GM19099 (cell line): ENCODE measurements around the gene CBARP.
A peak's percentile ranks its signal among the peaks of the same experiment; 100 is the strongest.

ENCODE experiments used
- POLR2A ChIP-seq: IDR thresholded peaks from 3 replicates; pipeline ENCODE4 v1.6.1; 2011; ENCODE audit warnings: low read depth; ENCODE audit not compliant: insufficient read length; ENCODE audit errors: extremely low read depth

CBARP gene

GRCh38 chr19:1223018-1223855 lies 14.6 kb downstream of the CBARP start:
- TF ChIP-seq POLR2A: no peak

DNA sequence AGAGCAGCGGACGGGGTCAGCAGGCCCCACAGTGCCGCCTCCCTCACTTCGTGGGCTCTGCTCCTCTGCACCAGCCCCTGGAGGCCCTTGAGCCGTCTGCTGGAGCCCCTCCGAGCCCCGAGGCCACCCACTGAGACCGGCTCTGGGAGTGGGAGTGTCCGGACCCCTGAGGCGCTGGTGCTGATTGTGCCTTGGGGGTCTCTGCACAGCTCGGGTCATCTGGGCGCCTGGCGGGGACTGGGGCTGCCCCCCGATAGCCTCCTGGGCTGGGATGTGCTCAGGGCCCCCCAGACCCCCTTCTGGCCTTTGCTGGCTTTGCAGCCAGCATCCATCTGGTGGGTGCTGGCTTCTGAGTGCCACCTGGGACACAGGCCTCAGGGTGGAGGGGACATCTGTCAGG lies 15.4 kb downstream of the CBARP start:
- no peak for TF ChIP-seq POLR2A

DNA sequence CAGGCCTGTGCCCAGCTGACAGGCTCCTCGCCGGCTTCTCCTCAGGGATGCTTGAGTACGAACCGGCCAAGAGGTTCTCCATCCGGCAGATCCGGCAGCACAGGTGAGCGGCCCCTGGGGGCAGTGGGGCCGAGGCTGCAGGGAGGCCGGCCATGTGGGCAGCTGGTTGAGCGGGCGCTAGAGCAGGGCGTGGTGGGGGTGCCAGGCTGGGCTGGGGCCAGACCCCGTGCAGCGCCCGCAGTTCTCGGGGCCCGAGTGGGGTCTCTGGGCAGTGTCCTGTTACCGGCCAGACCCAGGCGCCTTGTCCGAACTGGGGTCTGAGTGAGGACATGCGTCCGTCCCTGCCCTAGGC lies 15.9 kb downstream of the CBARP start:
- TF ChIP-seq POLR2A: no peak

DNA sequence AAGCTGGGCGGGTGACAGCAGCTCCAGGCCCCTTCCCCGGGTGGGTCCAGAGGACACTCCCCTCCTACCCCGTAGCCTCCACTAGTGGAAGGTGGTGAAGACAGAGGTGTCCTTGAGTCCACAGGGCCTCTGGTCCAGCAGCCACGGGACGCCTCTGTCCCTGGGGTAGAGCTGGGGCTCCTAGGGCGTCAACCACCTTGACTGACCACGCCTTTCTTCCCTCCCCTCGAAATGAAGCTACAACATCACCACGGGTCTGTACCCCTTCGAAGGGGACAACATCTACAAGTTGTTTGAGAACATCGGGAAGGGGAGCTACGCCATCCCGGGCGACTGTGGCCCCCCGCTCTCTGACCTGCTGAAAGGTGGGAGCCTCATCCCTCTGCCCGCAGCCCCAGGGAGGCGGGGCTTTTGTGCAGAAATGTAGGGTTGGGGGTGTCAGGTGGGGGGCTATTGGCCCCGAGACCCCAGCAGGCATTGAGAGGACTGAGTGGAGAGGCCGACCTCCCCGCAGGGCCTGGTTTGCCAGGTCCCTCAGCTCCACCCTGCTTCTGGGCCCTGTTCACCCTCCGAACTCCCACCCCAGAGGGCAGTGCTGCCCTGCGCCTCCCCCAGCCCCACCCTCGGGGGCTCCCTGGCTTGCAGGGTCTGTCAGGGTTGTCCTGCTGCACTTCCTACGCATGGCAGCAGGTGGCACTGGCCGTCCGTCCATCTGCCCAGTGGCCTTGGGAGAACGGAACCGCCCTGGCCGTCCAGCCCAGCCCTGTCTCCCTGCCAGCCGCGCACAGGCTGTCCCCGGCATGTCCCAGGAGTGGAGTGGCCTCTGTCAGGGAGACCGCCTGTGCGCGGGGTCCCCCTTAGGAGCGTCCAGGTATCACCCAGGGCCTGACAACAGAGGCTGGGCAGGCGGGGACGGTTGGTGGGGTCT lies 16.6 kb downstream of the CBARP start:
- no peak for TF ChIP-seq POLR2A

- TF ChIP-seq POLR2A: no peak
Observed at GRCh38 chr19:1220477-1220930, 17.3 kb downstream of the CBARP start.

- no peak for TF ChIP-seq POLR2A
Observed at GRCh38 chr19:1219786-1220476, 17.9 kb downstream of the CBARP start.

GRCh38 chr19:1218751-1219567 lies 18.8 kb downstream of the CBARP start:
- TF ChIP-seq POLR2A: no peak

DNA sequence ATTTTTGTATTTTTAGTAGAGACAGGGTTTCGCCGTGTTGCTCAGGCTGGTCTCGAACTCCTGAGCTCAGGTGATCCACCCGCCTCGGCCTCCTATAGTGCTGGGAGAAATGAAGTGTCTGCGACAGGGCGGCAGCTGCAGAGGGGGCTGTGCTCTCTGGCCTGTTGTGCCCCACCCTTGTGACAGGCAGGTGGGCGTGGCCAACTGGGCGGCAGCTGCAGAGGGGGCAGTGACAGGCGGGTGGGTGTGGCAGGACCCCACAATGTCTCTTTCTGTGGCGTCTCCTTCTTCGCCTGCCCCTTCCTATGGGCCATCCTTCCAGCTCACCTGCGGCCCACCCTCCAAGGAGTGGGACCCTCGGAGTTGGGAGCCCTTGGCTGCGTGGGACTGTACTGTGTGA lies 20.4 kb downstream of the CBARP start:
- TF ChIP-seq POLR2A: no peak

DNA sequence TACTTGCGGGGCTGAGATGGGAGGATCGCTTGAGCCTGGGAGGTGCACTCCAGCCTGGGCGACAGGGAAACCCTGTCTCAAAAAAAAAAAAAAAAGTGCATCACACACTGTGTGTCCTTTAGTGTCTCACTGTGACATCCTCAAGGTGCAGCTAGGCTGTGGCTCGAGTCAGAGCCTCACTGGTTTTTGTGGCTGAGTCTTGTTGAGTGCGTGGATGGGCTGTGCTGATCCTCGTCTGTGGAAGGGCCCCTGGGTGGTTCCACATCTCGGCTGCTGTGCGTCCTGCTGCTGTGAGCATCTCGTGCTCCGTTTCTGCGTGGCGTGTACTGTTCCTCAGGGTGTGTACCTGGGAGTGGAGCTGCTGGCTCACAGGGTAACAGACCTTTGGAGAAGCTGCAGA lies 21.0 kb downstream of the CBARP start:
- TF ChIP-seq POLR2A: no peak

DNA sequence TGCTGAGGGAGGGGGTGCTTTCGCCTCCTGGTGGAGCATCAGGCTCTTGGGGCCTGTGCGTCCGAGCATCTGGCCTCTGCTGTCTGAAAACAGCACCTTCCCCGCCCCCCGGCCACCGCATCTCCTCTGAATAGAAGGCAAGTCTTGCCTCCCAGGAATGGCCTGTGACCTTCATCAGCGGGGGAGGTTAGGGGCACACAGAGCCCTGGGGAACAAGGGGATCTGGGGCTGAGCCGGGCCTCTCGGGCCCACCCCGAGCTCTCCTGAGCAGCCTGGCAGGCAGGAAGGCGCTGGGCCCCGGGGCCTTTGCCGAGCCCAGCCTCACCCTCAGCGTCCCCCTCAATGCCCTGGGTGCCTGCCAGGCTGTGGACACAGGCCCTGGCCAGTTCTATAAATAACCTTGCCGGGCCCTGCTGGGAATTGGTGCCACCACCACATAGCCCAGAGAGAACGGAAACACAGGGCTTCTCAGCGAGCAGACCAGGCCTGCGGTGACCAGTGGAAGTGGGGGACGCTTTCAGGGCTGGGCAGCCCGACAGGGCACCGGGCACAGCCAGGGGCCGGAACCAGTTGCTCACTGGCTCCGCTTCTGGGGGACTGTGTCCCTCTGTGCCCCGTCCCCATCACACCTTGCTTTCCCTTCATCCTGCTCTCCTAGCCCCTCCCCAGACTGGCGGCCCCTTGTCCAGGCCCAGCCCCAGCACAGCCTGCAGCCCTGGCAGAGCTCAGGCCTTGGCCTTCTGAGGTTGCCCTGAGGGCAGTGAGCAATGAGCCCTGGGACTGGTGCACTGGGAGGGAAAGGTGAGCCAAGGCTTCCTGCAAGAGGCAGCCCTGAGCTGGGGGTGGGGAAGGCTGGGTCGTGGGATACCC lies 22.7 kb downstream of the CBARP start:
- TF ChIP-seq POLR2A: no peak

- no peak for TF ChIP-seq POLR2A
Observed at GRCh38 chr19:1214299-1214861, 23.4 kb downstream of the CBARP start.

DNA sequence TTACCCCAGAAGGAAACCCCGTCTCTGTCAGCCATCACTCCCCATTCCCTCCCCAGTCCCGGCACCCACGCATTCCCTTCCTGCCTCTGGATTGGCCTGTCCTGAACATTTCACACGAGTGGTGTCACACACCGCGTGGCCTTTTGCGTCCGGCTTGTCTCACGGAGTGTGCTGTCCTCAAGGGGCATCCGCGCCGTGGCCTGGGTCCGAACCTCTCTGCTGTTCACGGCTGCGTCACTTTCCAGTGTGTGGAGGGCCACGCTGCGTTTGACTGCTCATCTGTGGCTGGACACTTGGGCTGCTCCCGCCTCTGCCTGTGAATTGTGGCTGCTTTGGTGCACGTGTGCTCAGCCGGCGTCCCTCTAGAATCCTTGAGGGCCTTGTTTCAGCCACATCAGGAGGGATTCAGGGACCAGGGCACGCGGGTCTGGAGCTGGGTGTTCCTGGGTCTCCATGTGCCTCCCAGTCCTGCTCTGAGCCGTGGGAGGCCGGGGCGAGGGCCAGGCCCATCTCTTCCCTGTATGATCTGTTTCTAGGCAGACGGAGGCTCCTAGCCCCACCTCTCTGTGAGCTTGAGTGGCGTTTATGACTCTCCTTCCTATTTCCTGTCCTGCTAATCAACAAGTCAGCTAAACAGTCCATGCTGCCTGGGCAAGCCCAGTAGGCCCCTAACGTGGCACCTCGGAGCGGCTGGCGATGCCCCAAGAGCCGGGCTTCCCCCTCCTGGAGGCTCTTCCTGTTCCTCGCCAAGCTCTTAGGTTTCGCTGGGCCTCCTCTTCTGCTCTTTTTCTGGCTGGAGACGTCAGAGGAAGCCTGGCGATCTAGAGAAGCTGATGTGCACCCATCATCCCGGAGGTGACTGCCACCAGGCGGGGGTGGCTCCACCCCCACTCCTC lies 24.2 kb downstream of the CBARP start:
- peak; percentile 20 for TF ChIP-seq POLR2A
